PC-3 (cell line): ENCODE results near the gene DYNLRB2.

Source experiments
- EZH2phosphoT487 ChIP-seq: fragments of 300-600 bp; sonication (generic); IDR thresholded peaks from 2 replicates; pipeline ENCODE4 v1.6.1; 2018; ENCODE audit warnings: mild to moderate bottlenecking, antibody characterized with exemption, low read length, borderline replicate concordance
- TF ChIP-seq, protein P1 (sequence below): fragments of 300-600 bp; sonication (generic); conservative IDR thresholded peaks from 2 replicates; pipeline ENCODE4 v1.5.1; 2017; ENCODE audit warnings: antibody characterized with exemption, low read depth, mild to moderate bottlenecking, low read length

DNA sequence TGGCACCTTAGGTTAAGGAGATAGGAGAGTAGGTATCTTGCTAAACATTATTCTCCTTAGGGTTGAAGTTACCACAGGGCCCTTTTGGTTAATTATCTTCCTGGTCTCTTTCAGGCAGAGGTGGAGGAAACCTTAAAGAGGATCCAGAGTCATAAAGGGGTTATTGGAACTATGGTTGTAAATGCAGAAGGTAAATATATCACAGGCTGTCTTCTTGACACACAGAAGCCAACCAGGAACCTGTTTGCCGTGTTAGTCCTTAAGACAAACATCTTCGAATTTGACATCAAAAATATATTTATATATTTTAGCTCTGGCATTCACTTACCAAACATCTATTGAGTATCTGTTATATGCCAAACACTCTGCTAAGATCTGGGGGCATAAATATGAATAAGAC, 2.4 kb downstream of the DYNLRB2 start:
- TF ChIP-seq, protein P1, sequence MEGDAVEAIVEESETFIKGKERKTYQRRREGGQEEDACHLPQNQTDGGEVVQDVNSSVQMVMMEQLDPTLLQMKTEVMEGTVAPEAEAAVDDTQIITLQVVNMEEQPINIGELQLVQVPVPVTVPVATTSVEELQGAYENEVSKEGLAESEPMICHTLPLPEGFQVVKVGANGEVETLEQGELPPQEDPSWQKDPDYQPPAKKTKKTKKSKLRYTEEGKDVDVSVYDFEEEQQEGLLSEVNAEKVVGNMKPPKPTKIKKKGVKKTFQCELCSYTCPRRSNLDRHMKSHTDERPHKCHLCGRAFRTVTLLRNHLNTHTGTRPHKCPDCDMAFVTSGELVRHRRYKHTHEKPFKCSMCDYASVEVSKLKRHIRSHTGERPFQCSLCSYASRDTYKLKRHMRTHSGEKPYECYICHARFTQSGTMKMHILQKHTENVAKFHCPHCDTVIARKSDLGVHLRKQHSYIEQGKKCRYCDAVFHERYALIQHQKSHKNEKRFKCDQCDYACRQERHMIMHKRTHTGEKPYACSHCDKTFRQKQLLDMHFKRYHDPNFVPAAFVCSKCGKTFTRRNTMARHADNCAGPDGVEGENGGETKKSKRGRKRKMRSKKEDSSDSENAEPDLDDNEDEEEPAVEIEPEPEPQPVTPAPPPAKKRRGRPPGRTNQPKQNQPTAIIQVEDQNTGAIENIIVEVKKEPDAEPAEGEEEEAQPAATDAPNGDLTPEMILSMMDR: no peak
- TF ChIP-seq EZH2phosphoT487: no peak
